ENCODE results near the gene MINDY4B.

Gene MINDY4B

DNA sequence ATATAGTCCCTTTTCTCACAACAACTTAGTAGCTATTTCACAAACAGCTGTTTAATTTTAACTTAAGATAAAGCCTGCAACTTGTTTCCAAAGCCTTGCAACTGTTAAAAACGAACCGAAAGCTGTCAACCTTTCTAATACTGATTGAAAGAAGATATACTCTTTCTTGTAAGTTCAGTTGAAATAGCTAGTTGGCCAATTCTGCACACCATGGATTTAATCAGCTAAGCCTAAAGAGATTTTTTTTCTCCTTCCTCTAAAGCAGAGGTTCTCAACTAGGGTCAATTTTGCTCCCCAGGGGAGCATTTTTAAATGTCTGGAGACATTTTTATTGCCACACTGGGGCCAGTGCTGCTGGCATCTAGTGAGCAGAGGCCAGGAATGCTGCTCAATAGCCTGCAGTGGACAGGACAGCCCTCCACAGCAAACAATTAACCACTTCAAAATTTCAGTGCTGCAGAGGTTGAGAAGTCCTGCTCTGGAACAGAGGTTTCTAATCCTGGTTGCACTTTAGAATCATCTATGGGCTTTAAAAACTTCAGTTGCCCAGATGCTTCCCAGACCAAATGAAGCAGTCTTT, 26.2 kb downstream of the MINDY4B start:
- ChIA-PET CTCF (interaction anchor here (0.9 to 1.4 kb wide), 4 partner anchors 13 to 91 kb away, joined by 4 to 5 read pairs (median 4); no protein-coding TSS in a partner anchor), POLR2A (no interaction called here)
- no peak for DNase-seq (ENCODE audit: extremely low spot score)
- TF ChIP-seq, protein P1, sequence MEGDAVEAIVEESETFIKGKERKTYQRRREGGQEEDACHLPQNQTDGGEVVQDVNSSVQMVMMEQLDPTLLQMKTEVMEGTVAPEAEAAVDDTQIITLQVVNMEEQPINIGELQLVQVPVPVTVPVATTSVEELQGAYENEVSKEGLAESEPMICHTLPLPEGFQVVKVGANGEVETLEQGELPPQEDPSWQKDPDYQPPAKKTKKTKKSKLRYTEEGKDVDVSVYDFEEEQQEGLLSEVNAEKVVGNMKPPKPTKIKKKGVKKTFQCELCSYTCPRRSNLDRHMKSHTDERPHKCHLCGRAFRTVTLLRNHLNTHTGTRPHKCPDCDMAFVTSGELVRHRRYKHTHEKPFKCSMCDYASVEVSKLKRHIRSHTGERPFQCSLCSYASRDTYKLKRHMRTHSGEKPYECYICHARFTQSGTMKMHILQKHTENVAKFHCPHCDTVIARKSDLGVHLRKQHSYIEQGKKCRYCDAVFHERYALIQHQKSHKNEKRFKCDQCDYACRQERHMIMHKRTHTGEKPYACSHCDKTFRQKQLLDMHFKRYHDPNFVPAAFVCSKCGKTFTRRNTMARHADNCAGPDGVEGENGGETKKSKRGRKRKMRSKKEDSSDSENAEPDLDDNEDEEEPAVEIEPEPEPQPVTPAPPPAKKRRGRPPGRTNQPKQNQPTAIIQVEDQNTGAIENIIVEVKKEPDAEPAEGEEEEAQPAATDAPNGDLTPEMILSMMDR (IDR thresholded peaks at IDR 0.05; ENCODE audit: control extremely low read depth, extremely low read depth, low read depth, missing control alignments): no peak

DNA sequence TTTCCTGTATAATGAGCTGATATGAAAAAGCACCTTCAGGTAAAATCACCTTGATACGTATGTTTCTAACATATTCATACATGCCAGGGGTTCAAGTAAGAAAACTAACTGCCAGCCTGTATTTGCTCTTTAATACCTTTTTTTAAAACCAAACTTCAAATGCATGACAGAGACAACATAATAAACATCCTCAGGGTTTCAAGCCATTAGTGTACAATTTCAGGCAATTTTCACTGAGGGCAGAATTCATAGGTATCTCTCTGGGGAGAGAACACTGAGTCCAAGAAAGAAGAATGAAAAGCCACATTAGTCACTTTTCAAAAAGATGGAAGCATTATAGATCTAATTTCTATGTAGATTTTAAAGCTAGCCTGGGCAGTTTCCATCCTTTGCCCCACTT, 26.9 kb downstream of the MINDY4B start:
- TF ChIP-seq, protein P1 (IDR thresholded peaks at IDR 0.05; ENCODE audit: control extremely low read depth, extremely low read depth, low read depth, missing control alignments): no peak
- CTCF ChIA-PET: interaction anchor here (1.1 to 1.6 kb wide), 4 partner anchors 14 to 90 kb away, joined by 3 to 4 read pairs (median 4); no protein-coding TSS in a partner anchor
- POLR2A ChIA-PET: no interaction called here
- no peak for DNase-seq (ENCODE audit: extremely low spot score)

DNA sequence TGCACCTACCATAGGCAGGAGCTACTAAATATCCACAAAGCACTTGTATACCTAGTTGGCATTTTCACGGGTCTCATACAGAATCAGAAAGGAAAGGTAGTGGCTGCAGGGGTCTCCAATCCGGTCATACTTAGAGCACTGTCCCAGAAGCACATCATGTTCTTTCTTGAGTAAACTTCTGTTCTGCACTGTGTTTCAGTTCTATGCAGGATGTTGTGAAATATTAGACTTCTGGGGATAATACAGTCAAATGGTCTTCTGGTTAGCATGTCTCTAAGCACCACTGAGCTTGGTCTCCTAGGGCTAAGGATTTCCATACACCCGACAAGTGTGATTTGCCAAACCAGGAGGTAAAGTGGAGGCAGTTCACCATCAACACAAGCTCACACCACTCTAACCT, 27.9 kb downstream of the MINDY4B start:
- POLR2A ChIA-PET: no interaction called here
- CTCF ChIA-PET: interaction anchor here (1.1 to 1.6 kb wide), 3 partner anchors 19 to 156 kb away, joined by 3 to 4 read pairs (median 3); no protein-coding TSS in a partner anchor
- DNase-seq (ENCODE audit: extremely low spot score): no peak
- TF ChIP-seq, protein P1 (IDR thresholded peaks at IDR 0.05; ENCODE audit: control extremely low read depth, extremely low read depth, low read depth, missing control alignments): no peak

DNA sequence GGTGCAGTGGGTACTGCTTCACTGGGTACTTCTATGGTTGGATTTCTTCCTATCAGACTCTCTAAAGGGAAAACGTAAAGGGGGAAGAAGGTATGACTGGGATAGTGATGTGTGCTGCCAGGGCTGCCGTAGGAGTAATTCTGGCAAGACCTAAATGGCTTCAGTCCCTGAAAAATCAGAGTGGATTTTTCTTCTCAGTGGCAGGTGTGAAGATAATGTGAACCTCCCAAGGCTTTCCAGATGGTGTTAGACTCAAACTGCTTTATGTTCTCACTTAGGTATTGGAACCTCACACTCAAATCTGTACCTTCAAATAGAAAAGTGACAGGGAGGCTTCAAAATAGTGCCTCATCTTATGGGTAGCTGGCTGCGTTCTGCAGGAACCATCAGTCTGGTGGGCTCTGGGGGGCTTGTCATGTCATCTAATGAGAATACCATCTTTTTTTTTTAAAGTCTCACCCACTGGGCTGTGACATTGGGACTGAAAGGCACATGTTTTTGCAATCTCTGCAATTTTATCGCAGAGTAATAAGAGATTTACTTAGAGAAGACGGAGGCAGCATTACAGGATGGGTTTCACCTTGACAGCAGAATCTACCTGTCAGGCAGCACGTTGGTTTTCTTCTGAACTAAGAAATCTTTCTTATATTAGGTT, 28.5 kb downstream of the MINDY4B start:
- CTCF ChIA-PET: interaction anchor here (1.1 to 1.4 kb wide), 2 partner anchors 20 to 156 kb away, joined by 3 to 4 read pairs; no protein-coding TSS in a partner anchor
- TF ChIP-seq, protein P1 (IDR thresholded peaks at IDR 0.05; ENCODE audit: control extremely low read depth, extremely low read depth, low read depth, missing control alignments): no peak
- DNase-seq (ENCODE audit: extremely low spot score): no peak
- POLR2A ChIA-PET: no interaction called here

DNA sequence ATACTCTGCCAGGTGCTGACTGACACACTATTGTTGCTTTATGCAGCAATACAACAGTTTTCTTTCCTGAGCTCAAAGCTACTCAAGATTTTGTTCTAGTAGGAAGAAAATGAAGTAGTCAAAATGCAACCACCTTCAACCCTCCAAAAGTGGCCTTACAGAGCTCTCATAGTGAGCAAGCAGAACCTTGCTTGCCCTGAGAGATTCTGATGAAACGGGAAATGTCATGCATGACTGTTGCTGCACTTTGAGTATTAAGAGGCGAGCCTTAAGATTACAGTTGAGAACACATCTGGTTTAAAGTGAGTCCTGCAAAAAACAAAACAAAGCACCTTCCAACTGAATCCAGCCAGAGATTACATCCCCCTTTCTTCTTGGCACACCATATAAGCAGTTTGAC, 29.7 kb downstream of the MINDY4B start:
- no peak for DNase-seq (ENCODE audit: extremely low spot score)
- ChIA-PET CTCF (interaction anchor here (1.3 to 2.1 kb wide), 2 partner anchors 53 to 154 kb away, joined by 3 to 7 read pairs; no protein-coding TSS in a partner anchor), POLR2A (no interaction called here)
- TF ChIP-seq, protein P1 (IDR thresholded peaks at IDR 0.05; ENCODE audit: control extremely low read depth, extremely low read depth, low read depth, missing control alignments): no peak

DNA sequence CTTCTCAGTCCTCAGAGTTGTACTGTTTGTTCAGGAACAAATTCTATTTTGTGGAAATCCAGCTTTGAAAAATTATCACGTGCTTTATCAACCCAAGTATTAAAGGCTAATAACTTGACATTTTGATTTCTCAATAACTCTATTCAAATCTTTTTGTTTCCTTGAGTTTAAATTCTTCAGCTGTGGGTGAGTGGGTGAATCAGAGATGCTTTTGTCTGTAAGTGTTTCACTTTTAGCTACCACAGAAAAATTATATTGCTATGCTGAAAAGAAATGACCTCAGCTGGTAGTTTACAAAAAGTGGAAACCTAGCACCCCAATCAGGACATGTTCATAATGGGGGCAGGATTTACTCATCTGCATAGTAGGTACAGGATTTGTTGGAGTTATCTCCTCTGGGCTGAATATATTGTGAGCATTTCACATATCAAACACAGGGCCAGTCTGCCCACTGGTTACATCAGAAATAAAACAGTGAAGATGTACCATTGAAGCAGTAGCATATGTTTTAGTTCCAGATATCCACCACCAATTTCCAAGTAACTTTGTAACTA, 30.5 kb downstream of the MINDY4B start:
- CTCF ChIA-PET: interaction anchor here (1.3 to 2.1 kb wide), 4 partner anchors 10 to 153 kb away, joined by 3 to 8 read pairs (median 6); no protein-coding TSS in a partner anchor
- TF ChIP-seq, protein P1 (IDR thresholded peaks at IDR 0.05; ENCODE audit: control extremely low read depth, extremely low read depth, low read depth, missing control alignments): no peak
- POLR2A ChIA-PET: no interaction called here
- no peak for DNase-seq (ENCODE audit: extremely low spot score)
